Stimulated activated memory B cell treated with anti-CD40 and anti-IgM and Interleukin-4, amounts not matched to agents 10 μg/mL and 1 μg/mL and 100 μg/mL, for 72 hours (primary cell): Measurements from ENCODE around the gene ZNF668.

Source experiments
- ATAC-seq: fragments of 150-1000 bp; cut with Tn5 transposase; 2 replicates; pipeline ENCODE4 v1.10.0; 2021
- H3K27ac Mint-ChIP-seq: one replicate; pipeline ENCODE4 v1.8.0; 2022; ENCODE audit warnings: mild to moderate bottlenecking, mixed read lengths
- H3K27me3 Mint-ChIP-seq: one replicate; pipeline ENCODE4 v1.8.0; 2022; ENCODE audit warnings: mixed read lengths
- H3K36me3 Mint-ChIP-seq: one replicate; pipeline ENCODE4 v1.8.0; 2022; ENCODE audit warnings: mixed read lengths
- H3K4me1 Mint-ChIP-seq: one replicate; pipeline ENCODE4 v1.8.0; 2022; ENCODE audit warnings: mixed read lengths
- H3K4me3 Mint-ChIP-seq: one replicate; pipeline ENCODE4 v1.8.0; 2022; ENCODE audit warnings: mild to moderate bottlenecking, moderate library complexity, mixed read lengths
- H3K9me3 Mint-ChIP-seq: one replicate; pipeline ENCODE4 v1.8.0; 2022; ENCODE audit warnings: mixed read lengths

Gene ZNF668

GRCh38 chr16:31078597-31079341, 4.7 kb upstream of the ZNF668 start:
- Mint-ChIP-seq H3K36me3 (peaks cover 54% of the 10 kb centered on the region), H3K4me1 (peaks cover 61% of the 10 kb centered on the region), H3K27ac (no peak overlapping the region), H3K9me3 (no peaks in the 10 kb centered on the region), H3K27me3 (no peaks in the 10 kb centered on the region), H3K4me3 (no peak overlapping the region)
- no peak for ATAC-seq

- Mint-ChIP-seq H3K4me1 (peaks cover 64% of the 10 kb centered on the region), H3K4me3 (no peak overlapping the region), H3K27ac (no peak overlapping the region), H3K27me3 (no peaks in the 10 kb centered on the region), H3K36me3 (peaks cover 47% of the 10 kb centered on the region), H3K9me3 (no peaks in the 10 kb centered on the region)
- ATAC-seq = no peak
Observed at GRCh38 chr16:31077592-31078396, 3.8 kb upstream of the ZNF668 start.

- Mint-ChIP-seq H3K27me3 (no peaks in the 10 kb centered on the region), H3K27ac (no peak overlapping the region), H3K36me3 (peaks cover 42% of the 10 kb centered on the region), H3K4me1 (peaks cover 66% of the 10 kb centered on the region), H3K4me3 (no peak overlapping the region), H3K9me3 (no peaks in the 10 kb centered on the region)
- no peak for ATAC-seq
Observed at GRCh38 chr16:31077024-31077423, 3.0 kb upstream of the ZNF668 start.

GRCh38 chr16:31076319-31076718, 2.3 kb upstream of the ZNF668 start:
- no peak overlapping the region for H3K27ac Mint-ChIP-seq
- H3K4me1 Mint-ChIP-seq = peaks cover 65% of the 10 kb centered on the region
- ATAC-seq = no peak
- H3K36me3 Mint-ChIP-seq = peaks cover 39% of the 10 kb centered on the region
- no peaks in the 10 kb centered on the region for H3K27me3 Mint-ChIP-seq
- H3K9me3 Mint-ChIP-seq = no peaks in the 10 kb centered on the region
- H3K4me3 Mint-ChIP-seq = no peak overlapping the region

- ATAC-seq = no peak
- Mint-ChIP-seq H3K4me3 (peak overlapping the region; percentile 89), H3K27me3 (no peaks in the 10 kb centered on the region), H3K36me3 (peaks cover 33% of the 10 kb centered on the region), H3K27ac (peak overlapping the region; percentile 90), H3K9me3 (no peaks in the 10 kb centered on the region), H3K4me1 (peaks cover 53% of the 10 kb centered on the region)
Observed at GRCh38 chr16:31074814-31075183, 759 bp upstream of the ZNF668 start.

GRCh38 chr16:31073142-31073969, 684 bp downstream of the ZNF668 start:
- Mint-ChIP-seq H3K4me1 (peaks cover 51% of the 10 kb centered on the region), H3K9me3 (no peaks in the 10 kb centered on the region), H3K27me3 (no peaks in the 10 kb centered on the region), H3K36me3 (peaks cover 25% of the 10 kb centered on the region), H3K27ac (peak overlapping the region; percentile 90), H3K4me3 (peak overlapping the region; percentile 89)
- ATAC-seq = peak; percentile 80

GRCh38 chr16:31072540-31073141, 1.4 kb downstream of the ZNF668 start:
- ATAC-seq = peak; percentile 0

GRCh38 chr16:31071861-31072260, 2.2 kb downstream of the ZNF668 start:
- Mint-ChIP-seq H3K9me3 (no peaks in the 10 kb centered on the region), H3K36me3 (peaks cover 15% of the 10 kb centered on the region), H3K27ac (peak overlapping the region; percentile 90), H3K27me3 (no peaks in the 10 kb centered on the region), H3K4me3 (peak overlapping the region; percentile 89), H3K4me1 (peaks cover 50% of the 10 kb centered on the region)
- no peak for ATAC-seq

More at GRCh38 chr16:31072540-31073141, 1.4 kb downstream of the ZNF668 start:
- H3K27me3 Mint-ChIP-seq = no peaks in the 10 kb centered on the region
- peaks cover 49% of the 10 kb centered on the region for H3K4me1 Mint-ChIP-seq
- peaks cover 18% of the 10 kb centered on the region for H3K36me3 Mint-ChIP-seq
- H3K9me3 Mint-ChIP-seq = no peaks in the 10 kb centered on the region
- H3K27ac Mint-ChIP-seq = peak overlapping the region; percentile 90
- H3K4me3 Mint-ChIP-seq = peak overlapping the region; percentile 89

- no peaks in the 10 kb centered on the region for H3K27me3 Mint-ChIP-seq
- H3K9me3 Mint-ChIP-seq = no peaks in the 10 kb centered on the region
- H3K4me1 Mint-ChIP-seq = peaks cover 28% of the 10 kb centered on the region
- no peak overlapping the region for H3K4me3 Mint-ChIP-seq
- ATAC-seq = no peak
- peak overlapping the region; percentile 71 for H3K27ac Mint-ChIP-seq
- H3K36me3 Mint-ChIP-seq = peaks cover 21% of the 10 kb centered on the region
Observed at GRCh38 chr16:31067342-31067741, 6.7 kb downstream of the ZNF668 start.

- H3K4me1 Mint-ChIP-seq = peaks cover 19% of the 10 kb centered on the region
- H3K9me3 Mint-ChIP-seq = no peaks in the 10 kb centered on the region
- peaks cover 37% of the 10 kb centered on the region for H3K36me3 Mint-ChIP-seq
- ATAC-seq = no peak
- peak overlapping the region; percentile 13 for H3K27ac Mint-ChIP-seq
- no peak overlapping the region for H3K4me3 Mint-ChIP-seq
- H3K27me3 Mint-ChIP-seq = no peaks in the 10 kb centered on the region
Observed at GRCh38 chr16:31064882-31065461, 9.1 kb downstream of the ZNF668 start.

- Mint-ChIP-seq H3K36me3 (peaks cover 37% of the 10 kb centered on the region), H3K4me1 (peaks cover 13% of the 10 kb centered on the region), H3K27ac (no peak overlapping the region), H3K9me3 (no peaks in the 10 kb centered on the region), H3K4me3 (no peak overlapping the region), H3K27me3 (no peaks in the 10 kb centered on the region)
- no peak for ATAC-seq
Observed at GRCh38 chr16:31063843-31064611, 10.0 kb downstream of the ZNF668 start.

- H3K27ac Mint-ChIP-seq = no peak overlapping the region
- H3K27me3 Mint-ChIP-seq = no peaks in the 10 kb centered on the region
- ATAC-seq = no peak
- H3K4me3 Mint-ChIP-seq = no peak overlapping the region
- peaks cover 8% of the 10 kb centered on the region for H3K4me1 Mint-ChIP-seq
- H3K36me3 Mint-ChIP-seq = peaks cover 37% of the 10 kb centered on the region
- no peaks in the 10 kb centered on the region for H3K9me3 Mint-ChIP-seq
Observed at GRCh38 chr16:31063495-31063842, 10.6 kb downstream of the ZNF668 start.

- Mint-ChIP-seq H3K4me1 (no peaks in the 10 kb centered on the region), H3K9me3 (no peaks in the 10 kb centered on the region), H3K4me3 (no peak overlapping the region), H3K36me3 (peaks cover 37% of the 10 kb centered on the region), H3K27me3 (no peaks in the 10 kb centered on the region), H3K27ac (no peak overlapping the region)
- no peak for ATAC-seq
Observed at GRCh38 chr16:31061813-31062440, 12.1 kb downstream of the ZNF668 start.
